Fibroblast of mammary gland (primary cell): ENCODE data around the gene CA7.

Experiments
- DNase-seq: peaks from one replicate; pipeline ENCODE4 v3.0.0-alpha.2; 2010; ENCODE audit warnings: low read depth
- H3K4me3 ChIP-seq: 2 replicates; pipeline ENCODE4 v1.5.1; 2011; ENCODE audit warnings: low read depth, mild to moderate bottlenecking, low read length, moderate library complexity; ENCODE audit not compliant: control insufficient read depth
- TF ChIP-seq, protein P1 (sequence below): conservative IDR thresholded peaks from 2 replicates; pipeline ENCODE4 v1.5.1; 2011; ENCODE audit warnings: low read depth, low read length, inconsistent platforms; ENCODE audit not compliant: control insufficient read depth, insufficient read depth

Gene CA7

DNA sequence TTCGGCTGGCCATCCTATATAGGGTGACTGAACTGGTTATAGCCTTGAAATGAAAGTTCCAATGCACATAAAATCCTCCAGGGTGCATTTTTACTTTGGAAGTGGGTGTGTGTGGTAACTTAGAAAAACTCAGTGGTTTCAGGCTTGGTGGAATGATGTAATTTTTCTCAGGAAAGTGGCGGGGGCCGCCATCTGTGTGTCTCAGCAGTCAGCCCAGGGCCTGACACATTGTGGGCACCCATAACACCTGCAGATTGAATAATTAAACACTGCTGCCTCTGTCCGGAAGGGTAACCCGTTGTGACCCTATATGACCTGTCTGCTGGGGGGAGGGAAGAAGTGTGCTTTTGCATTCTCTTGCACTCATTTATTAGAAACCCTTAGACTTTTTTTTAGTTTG lies 33.9 kb downstream of the CA7 start:
- peak; percentile 20 for DNase-seq
- H3K4me3 ChIP-seq, result no peak overlapping the region
- TF ChIP-seq, protein P1, sequence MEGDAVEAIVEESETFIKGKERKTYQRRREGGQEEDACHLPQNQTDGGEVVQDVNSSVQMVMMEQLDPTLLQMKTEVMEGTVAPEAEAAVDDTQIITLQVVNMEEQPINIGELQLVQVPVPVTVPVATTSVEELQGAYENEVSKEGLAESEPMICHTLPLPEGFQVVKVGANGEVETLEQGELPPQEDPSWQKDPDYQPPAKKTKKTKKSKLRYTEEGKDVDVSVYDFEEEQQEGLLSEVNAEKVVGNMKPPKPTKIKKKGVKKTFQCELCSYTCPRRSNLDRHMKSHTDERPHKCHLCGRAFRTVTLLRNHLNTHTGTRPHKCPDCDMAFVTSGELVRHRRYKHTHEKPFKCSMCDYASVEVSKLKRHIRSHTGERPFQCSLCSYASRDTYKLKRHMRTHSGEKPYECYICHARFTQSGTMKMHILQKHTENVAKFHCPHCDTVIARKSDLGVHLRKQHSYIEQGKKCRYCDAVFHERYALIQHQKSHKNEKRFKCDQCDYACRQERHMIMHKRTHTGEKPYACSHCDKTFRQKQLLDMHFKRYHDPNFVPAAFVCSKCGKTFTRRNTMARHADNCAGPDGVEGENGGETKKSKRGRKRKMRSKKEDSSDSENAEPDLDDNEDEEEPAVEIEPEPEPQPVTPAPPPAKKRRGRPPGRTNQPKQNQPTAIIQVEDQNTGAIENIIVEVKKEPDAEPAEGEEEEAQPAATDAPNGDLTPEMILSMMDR, result no peak

- DNase-seq, result peak; percentile 90
- TF ChIP-seq, protein P1, result no peak
- H3K4me3 ChIP-seq, result peak within 1 kb of the TSS; percentile 86
These were observed 36.2 kb downstream of the CA7 start, which contains the start of gene PDP2 for GRCh38 chr16:66880288-66881013. Gene PDP2, plus strand, starts transcription at chr16:66880515. Its CDS starts 3,770 bp downstream, at chr16:66884285.

DNA sequence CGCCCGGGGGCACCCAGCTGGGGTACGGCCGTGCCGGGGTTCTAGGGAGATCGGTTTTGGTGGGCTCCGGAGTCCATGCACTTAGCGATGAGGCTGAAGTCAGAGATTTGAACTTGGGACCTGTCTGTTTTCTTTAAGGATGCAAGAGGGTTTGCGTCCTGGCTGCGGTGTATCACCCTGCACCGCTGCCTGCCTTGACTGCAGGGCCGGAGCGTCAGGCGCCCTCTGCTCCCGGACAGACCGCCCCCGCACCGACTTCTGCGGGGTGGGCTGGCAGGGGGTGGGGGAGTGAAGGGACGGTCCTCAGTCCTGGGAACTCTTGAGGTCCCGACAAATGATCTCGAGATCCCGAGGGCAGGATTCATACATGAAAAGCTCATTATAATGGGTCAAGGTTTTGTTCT lies 36.8 kb downstream of the CA7 start:
- TF ChIP-seq, protein P1, result no peak
- peak overlapping the region; percentile 86 for H3K4me3 ChIP-seq
- DNase-seq, result no peak

DNA sequence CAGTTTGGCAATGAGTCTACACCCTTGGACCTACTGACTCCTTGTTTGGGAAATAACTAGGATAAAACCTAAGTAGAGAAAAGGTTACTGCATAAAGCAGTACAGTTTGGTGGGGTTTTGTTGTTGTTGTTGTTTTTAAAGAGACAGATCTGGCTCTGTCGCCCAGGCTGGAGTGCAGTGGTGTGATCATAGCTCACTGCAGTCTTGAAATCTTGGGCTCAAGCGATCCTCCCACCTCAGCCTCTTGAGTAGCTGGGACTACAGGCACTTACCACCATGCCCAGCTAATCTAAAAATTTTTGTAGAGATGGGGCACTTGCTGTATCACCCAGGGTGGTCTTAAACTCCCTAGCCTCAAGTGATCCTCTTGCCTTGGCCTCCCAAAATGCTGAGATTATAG lies 37.3 kb downstream of the CA7 start:
- peak; percentile 44 for DNase-seq
- peak overlapping the region; percentile 86 for H3K4me3 ChIP-seq
- TF ChIP-seq, protein P1, result no peak

DNA sequence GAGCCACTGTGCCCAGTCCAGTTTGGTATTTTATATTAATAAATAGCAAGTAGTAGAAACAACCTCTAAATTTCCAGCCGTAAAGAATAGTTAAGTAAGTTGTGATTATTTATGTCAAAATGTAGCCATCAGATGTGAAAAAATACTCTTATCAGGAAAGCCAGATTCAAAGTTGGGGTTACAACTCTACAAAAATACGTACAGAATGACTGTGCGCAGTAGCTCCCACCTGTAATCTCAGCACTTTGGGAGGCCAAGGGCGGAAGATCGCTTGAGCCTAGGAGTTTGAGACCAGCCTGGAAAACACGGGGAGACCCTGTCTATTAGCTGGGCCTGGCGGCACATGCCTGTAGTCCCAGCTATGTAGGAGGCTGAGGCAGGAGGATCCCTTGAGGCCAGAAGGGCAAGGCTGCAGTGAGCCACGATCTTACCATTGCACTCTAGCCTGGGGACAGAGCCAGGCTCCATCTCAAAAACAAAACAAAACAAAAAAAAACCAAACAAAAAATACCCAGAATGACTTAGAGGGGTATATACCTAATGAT lies 37.8 kb downstream of the CA7 start:
- no peak for DNase-seq
- TF ChIP-seq, protein P1, result no peak
- no peak overlapping the region for H3K4me3 ChIP-seq

- no peak overlapping the region for H3K4me3 ChIP-seq
- TF ChIP-seq, protein P1, result no peak
These were observed 38.5 kb downstream of the CA7 start for GRCh38 chr16:66882702-66883101.

More at GRCh38 chr16:66882702-66883101, 38.5 kb downstream of the CA7 start:
- DNase-seq, result no peak
